Lower leg skin (tissue), 3 donors: ENCODE measurements around the gene MPEG1.

Experiments used
- CTCF ChIP-seq, 3 donors: fragments of 450-650 bp; IDR thresholded peaks; one replicate each; pipeline ENCODE4 v1.5.1; 2016; ENCODE audit warnings: antibody characterized with exemption in 3 of 3, mild to moderate bottlenecking in 3 of 3, moderate library complexity in 2 of 3
- POLR2A ChIP-seq, 2 donors: fragments of 450-650 bp; IDR thresholded peaks; one replicate each; pipeline ENCODE4 v1.6.1; 2016 to 2017; ENCODE audit warnings: antibody characterized with exemption in 2 of 2, mild to moderate bottlenecking in 1 of 2, moderate library complexity in 1 of 2

GRCh38 chr11:59191095-59191494 is 21.6 kb downstream of the MPEG1 start:
- TF ChIP-seq CTCF (IDR thresholded peaks at IDR 0.05) (no peak), POLR2A (IDR thresholded peaks at IDR 0.05) (no peak)
